HEK293 (cell line): ENCODE data around the gene INPP4B.

Source experiments
- CTCF ChIA-PET: fragments of 350-600 bp; formaldehyde crosslinking; extraction: SDS; loops from one replicate; lab custom pipeline; 2021; ENCODE audit warnings: antibody characterized with exemption; lab: Yijun Ruan, JAX
- POLR2A ChIA-PET: fragments of 300-600 bp; formaldehyde crosslinking; extraction: SDS; loops from one replicate; lab custom pipeline; 2020; ENCODE audit warnings: antibody characterized with exemption, inconsistent platforms; lab: Yijun Ruan, JAX
- H3K27ac ChIP-seq: fragments of 200-500 bp; sonication (Bioruptor generic); 2 replicates; pipeline ENCODE4 v1.5.1; 2014; ENCODE audit warnings: low read depth, low read length, control low read depth, inconsistent platforms; ENCODE audit errors: extremely low read depth
- H3K36me3 ChIP-seq, 2 experiments: fragments of 200-500 bp in 1 of 2; sonication (Bioruptor generic) in 1 of 2; 1 replicate in 1 of 2; 2 replicates in 1 of 2; pipeline ENCODE4 v1.5.1; 2014 to 2017; ENCODE audit warnings: inconsistent platforms in 2 of 2, low read length in 2 of 2; ENCODE audit not compliant: control insufficient read depth in 2 of 2, insufficient read depth in 1 of 2
- H3K4me1 ChIP-seq: fragments of 200-500 bp; sonication (Bioruptor generic); 2 replicates; pipeline ENCODE4 v1.5.1; 2014; ENCODE audit warnings: mild to moderate bottlenecking, low read length, inconsistent platforms; ENCODE audit not compliant: control insufficient read depth, insufficient read depth
- H3K4me3 ChIP-seq: 2 replicates; pipeline ENCODE4 v1.5.1; 2011; ENCODE audit warnings: low read depth, mild to moderate bottlenecking, control low read depth, low read length, moderate library complexity
- H3K9me3 ChIP-seq: fragments of 200-500 bp; sonication (Bioruptor generic); 2 replicates; pipeline ENCODE4 v1.5.1; 2014; ENCODE audit warnings: low read depth, low read length, inconsistent platforms; ENCODE audit not compliant: control insufficient read depth, insufficient read depth
- MZF1 ChIP-seq: fragments of 450-650 bp; formaldehyde crosslinking; IDR thresholded peaks from 2 replicates; pipeline ENCODE4 v1.5.1; 2017; ENCODE audit warnings: missing biosample characterization, missing genetic modification characterization, borderline replicate concordance
- SETDB1 ChIP-seq: IDR thresholded peaks from one replicate; pipeline ENCODE4 v1.6.1; 2017; ENCODE audit warnings: mild to moderate bottlenecking, low read length, moderate library complexity, mixed read lengths; ENCODE audit not compliant: insufficient read length
- WT1 ChIP-seq: fragments of 450-650 bp; formaldehyde crosslinking; IDR thresholded peaks from 2 replicates; pipeline ENCODE4 v1.5.1; 2016; ENCODE audit warnings: missing biosample characterization, missing genetic modification characterization
- ZNF132 ChIP-seq: fragments of 450-650 bp; formaldehyde crosslinking; IDR thresholded peaks from 2 replicates; pipeline ENCODE4 v1.5.1; 2017; ENCODE audit warnings: missing biosample characterization, missing genetic modification characterization, borderline replicate concordance
- ZNF138 ChIP-seq: fragments of 450-650 bp; formaldehyde crosslinking; IDR thresholded peaks from 2 replicates; pipeline ENCODE4 v1.5.1; 2016; ENCODE audit warnings: missing biosample characterization, missing genetic modification characterization, borderline replicate concordance
- ZNF155 ChIP-seq: fragments of 450-650 bp; formaldehyde crosslinking; IDR thresholded peaks from 2 replicates; pipeline ENCODE4 v1.5.1; 2016; ENCODE audit warnings: missing biosample characterization, missing genetic modification characterization
- ZNF274 ChIP-seq, 2 experiments: fragments of 200-500 bp in 1 of 2; fragments of 450-650 bp in 1 of 2; sonication (Bioruptor generic) in 1 of 2; formaldehyde crosslinking in 1 of 2; IDR thresholded peaks; 2 replicates each; pipeline versions ENCODE4 v1.5.1 to v1.6.1; 2014 to 2016; ENCODE audit warnings: borderline replicate concordance in 1 of 2, inconsistent platforms in 1 of 2, low read length in 1 of 2, missing biosample characterization in 1 of 2, missing genetic modification characterization in 1 of 2
- ZNF529 ChIP-seq: fragments of 450-650 bp; formaldehyde crosslinking; IDR thresholded peaks from 2 replicates; pipeline ENCODE4 v1.5.1; 2017; ENCODE audit warnings: missing genetic modification characterization, missing biosample characterization; ENCODE audit not compliant: insufficient replicate concordance
- ZNF677 ChIP-seq: fragments of 450-650 bp; IDR thresholded peaks from 2 replicates; pipeline ENCODE4 v1.5.0; 2018; ENCODE audit warnings: missing biosample characterization, mild to moderate bottlenecking, missing genetic modification characterization, moderate library complexity
- ZNF76 ChIP-seq: fragments of 450-650 bp; formaldehyde crosslinking; IDR thresholded peaks from 2 replicates; pipeline ENCODE4; 2016; ENCODE audit warnings: low read depth, missing biosample characterization, missing genetic modification characterization, borderline replicate concordance
- TF ChIP-seq, protein P1 (sequence below): IDR thresholded peaks from 2 replicates; pipeline ENCODE4 v1.6.1; 2011; ENCODE audit warnings: mild to moderate bottlenecking, low read depth, low read length, borderline replicate concordance
- TF ChIP-seq, protein P2 (sequence below): fragments of 450-650 bp; formaldehyde crosslinking; IDR thresholded peaks from 2 replicates; pipeline ENCODE4 v1.5.0; 2017; ENCODE audit warnings: missing biosample characterization, missing genetic modification characterization, borderline replicate concordance

The INPP4B gene

DNA sequence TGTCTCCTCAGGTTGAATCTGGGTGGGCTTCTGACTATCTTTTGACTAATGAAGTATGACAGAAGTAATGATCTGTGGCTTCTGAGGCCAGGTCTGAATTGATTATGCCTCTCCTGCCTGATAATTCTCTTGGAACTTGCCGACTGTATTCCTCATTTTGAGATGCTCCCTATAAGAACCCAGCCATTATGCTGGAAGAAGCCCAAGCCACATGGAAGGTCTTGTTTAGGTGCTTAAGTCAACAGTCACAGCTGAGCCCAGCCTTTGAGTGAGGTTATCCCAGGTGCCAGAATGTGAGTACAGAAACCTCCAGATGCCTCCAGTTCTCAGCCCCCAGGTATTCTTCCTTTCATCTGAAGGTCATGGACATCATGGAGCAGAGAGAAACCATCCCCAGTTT, 753.2 kb downstream of the INPP4B start (continued):
- TF ChIP-seq ZNF274 (IDR thresholded peaks at IDR 0.05; ENCODE audit: low read length) (no peak), ZNF274 (tag by site-specific recombination; IDR thresholded peaks at IDR 0.05; ENCODE audit: borderline replicate concordance) (no peak)

- H3K4me3 ChIP-seq: no peak overlapping the region
- CTCF ChIA-PET: no interaction called here
- no peak overlapping the region for H3K27ac ChIP-seq
- TF ChIP-seq ZNF155 (tag by site-specific recombination) (no peak), MZF1 (tag by site-specific recombination) (no peak)
- no peaks in the 10 kb centered on the region for H3K9me3 ChIP-seq
- POLR2A ChIA-PET: no interaction called here
- H3K4me1 ChIP-seq: no peaks in the 10 kb centered on the region
- no peaks in the 10 kb centered on the region for H3K36me3 ChIP-seq
These were observed 754.4 kb downstream of the INPP4B start for GRCh38 chr4:142091691-142092182.

- Histone ChIP-seq H3K27ac (no peak overlapping the region), H3K4me1 (no peaks in the 10 kb centered on the region), H3K4me3 (no peak overlapping the region), H3K9me3 (no peaks in the 10 kb centered on the region), H3K36me3 (no peaks in the 10 kb centered on the region)
- TF ChIP-seq SETDB1 (no peak), ZNF529 (tag by site-specific recombination) (no peak), ZNF677 (no peak), ZNF132 (tag by site-specific recombination) (no peak), ZNF76 (no peak), ZNF138 (tag by site-specific recombination) (no peak)
- TF ChIP-seq, protein P1, sequence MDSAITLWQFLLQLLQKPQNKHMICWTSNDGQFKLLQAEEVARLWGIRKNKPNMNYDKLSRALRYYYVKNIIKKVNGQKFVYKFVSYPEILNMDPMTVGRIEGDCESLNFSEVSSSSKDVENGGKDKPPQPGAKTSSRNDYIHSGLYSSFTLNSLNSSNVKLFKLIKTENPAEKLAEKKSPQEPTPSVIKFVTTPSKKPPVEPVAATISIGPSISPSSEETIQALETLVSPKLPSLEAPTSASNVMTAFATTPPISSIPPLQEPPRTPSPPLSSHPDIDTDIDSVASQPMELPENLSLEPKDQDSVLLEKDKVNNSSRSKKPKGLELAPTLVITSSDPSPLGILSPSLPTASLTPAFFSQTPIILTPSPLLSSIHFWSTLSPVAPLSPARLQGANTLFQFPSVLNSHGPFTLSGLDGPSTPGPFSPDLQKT: no peak
- TF ChIP-seq, protein P2, sequence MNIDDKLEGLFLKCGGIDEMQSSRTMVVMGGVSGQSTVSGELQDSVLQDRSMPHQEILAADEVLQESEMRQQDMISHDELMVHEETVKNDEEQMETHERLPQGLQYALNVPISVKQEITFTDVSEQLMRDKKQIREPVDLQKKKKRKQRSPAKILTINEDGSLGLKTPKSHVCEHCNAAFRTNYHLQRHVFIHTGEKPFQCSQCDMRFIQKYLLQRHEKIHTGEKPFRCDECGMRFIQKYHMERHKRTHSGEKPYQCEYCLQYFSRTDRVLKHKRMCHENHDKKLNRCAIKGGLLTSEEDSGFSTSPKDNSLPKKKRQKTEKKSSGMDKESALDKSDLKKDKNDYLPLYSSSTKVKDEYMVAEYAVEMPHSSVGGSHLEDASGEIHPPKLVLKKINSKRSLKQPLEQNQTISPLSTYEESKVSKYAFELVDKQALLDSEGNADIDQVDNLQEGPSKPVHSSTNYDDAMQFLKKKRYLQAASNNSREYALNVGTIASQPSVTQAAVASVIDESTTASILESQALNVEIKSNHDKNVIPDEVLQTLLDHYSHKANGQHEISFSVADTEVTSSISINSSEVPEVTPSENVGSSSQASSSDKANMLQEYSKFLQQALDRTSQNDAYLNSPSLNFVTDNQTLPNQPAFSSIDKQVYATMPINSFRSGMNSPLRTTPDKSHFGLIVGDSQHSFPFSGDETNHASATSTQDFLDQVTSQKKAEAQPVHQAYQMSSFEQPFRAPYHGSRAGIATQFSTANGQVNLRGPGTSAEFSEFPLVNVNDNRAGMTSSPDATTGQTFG (tag by site-specific recombination): no peak
- ChIA-PET POLR2A (no interaction called here), CTCF (no interaction called here)
These were observed 755.0 kb downstream of the INPP4B start for GRCh38 chr4:142091085-142091513.

DNA sequence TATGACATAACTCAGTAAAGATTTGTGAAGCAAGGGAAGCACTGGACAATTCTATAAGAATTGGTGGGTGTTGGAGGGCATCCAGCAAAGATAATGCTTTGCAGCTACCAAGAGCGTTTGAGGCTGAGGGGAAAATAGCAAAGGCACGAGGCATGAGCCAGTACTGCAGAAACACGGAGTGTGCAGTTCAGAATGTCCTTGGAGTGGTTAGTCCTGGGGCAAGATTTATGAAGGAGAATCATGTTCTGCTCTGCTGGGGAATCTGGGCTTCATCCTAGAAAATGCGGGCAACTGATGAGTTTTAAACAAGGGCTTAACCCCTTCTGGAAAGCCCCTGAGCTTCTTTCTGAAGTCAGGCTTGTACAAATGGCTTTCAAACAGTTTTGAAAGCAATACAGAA, 757.2 kb downstream of the INPP4B start:
- H3K4me1 ChIP-seq: no peaks in the 10 kb centered on the region
- POLR2A ChIA-PET: no interaction called here
- H3K36me3 ChIP-seq: no peaks in the 10 kb centered on the region
- no peaks in the 10 kb centered on the region for H3K9me3 ChIP-seq
- no peak overlapping the region for H3K27ac ChIP-seq
- TF ChIP-seq WT1 (tag by site-specific recombination): no peak
- CTCF ChIA-PET: no interaction called here
- H3K4me3 ChIP-seq: no peak overlapping the region
